ENCODE results near the gene IFNGR2.
"Not testable (repeated sequence)": the region's sequence is repeated elsewhere in the genome, so short reads cannot be mapped to it uniquely, and the experiment has no call there.

- not testable (repeated sequence) for TF ChIP-seq POLR2A (IDR thresholded peaks at IDR 0.05; ENCODE audit: low read length); GATA1 (IDR thresholded peaks at IDR 0.05; ENCODE audit: low read depth, low read length)
These were observed 21.8 kb upstream of the IFNGR2 start for GRCh38 chr21:33381381-33381780.
